Parietal lobe (tissue), 2 donors: Measurements from ENCODE around the gene AP1B1. TPM values are rescaled to one million over a fixed set of nuclear protein-coding genes. Genes with fewer than 3 reads are reported as not detected.

Source experiments
- small RNA-seq: library from RNA; depleted of rRNA; stranded (forward); fragments of <200 nt; gene quantifications from one replicate; pipeline ENCODE3, GENCODE V24; 2014; ENCODE audit warnings: low replicate concordance
- total RNA-seq: library from RNA; depleted of rRNA; stranded (reverse); fragments of >200 nt; gene quantifications from one replicate; pipeline ENCODE4 v1.2.3, GENCODE V29; 2014

The AP1B1 gene
- total RNA-seq, result 54.5 TPM

GRCh38 chr22:29387921-29388758 is at the start of gene AP1B1:
Gene AP1B1 (minus strand): TSS chr22:29388570. CDS start chr22:29367243, 21,327 bp downstream.

DNA sequence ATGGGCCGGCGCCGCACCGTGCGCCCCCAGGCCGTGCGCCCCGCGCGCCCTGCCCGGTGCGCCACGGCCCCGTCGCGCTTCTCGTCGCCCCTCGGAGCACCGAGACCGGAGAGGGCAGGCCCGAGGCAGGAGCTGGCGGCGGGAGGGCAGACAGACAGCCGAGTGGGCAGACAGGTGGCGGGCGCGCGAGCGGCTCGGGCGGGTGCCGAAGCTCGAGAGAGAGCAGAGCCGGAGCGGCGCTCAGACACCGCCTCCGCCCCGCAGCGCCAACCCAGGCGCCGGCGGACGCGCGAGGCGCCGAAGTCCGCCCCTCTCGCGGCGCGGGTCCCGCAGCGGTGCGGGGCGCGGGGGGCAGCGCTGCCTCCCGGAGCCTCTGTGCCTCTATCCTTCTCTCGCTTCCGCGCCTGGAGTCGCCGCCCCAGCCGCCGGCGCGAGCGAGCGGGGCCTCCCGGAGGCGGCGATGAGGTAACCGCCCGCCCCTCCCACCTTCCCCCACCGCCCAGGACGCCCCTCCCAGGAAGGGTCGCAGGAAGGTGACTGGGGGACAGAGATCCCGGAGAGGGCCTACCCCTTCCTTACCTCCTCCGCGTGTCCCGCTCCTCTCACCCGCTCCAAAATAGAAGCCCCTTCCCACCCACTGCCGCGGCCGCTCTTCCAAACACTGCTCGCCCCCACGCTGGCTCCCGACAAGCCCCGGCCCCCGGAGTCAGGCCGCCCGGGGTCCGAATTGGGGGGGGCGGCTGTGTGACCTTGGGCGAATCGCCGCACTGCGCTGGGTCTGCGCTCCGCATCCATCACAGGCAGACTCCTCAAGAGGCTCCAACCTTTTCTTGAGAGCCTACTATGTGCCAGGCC is 72.9 kb downstream of the AP1B1 start, which contains the start of gene RASL10A:
Gene RASL10A (minus strand): TSS at position 412 of the 855 bp plus-strand sequence. CDS start 451 bp downstream, outside the sequence.

GRCh38 chr22:29306175-29306834 is 82.1 kb downstream of the AP1B1 start, which contains the start of gene GAS2L1:
Gene GAS2L1 (plus strand): TSS chr22:29306650. CDS start chr22:29308106, 1,456 bp downstream.

Small RNA genes lying within 50 kb of the gene (small RNA-seq; reads per million reads assigned to genes)
- gene AC000041.1 (not detected), gene MIR3653 (not detected)

Other genes starting within 250 kb of the AP1B1 start
- 45.4 TPM for gene EMID1, start 182.7 kb downstream of the AP1B1 start, total RNA-seq
- 26.3 TPM for gene RHBDD3, start 120.6 kb downstream of the AP1B1 start, total RNA-seq
- gene EWSR1, start 120.3 kb downstream of the AP1B1 start, total RNA-seq, result 331 TPM
- gene GAS2L1, start 81.9 kb downstream of the AP1B1 start, total RNA-seq, result 11.0 TPM
- 21.3 TPM for gene RASL10A, start 72.9 kb downstream of the AP1B1 start, total RNA-seq
- gene RFPL1, start 50.0 kb upstream of the AP1B1 start, total RNA-seq, result not detected
- gene NEFH, start 91.6 kb upstream of the AP1B1 start, total RNA-seq, result 0.63 TPM
- 67.0 TPM for gene THOC5, start 165.2 kb upstream of the AP1B1 start, total RNA-seq
- 93.3 TPM for gene NIPSNAP1, start 192.5 kb upstream of the AP1B1 start, total RNA-seq
- gene NF2, start 215.1 kb upstream of the AP1B1 start, total RNA-seq, result 43.8 TPM